GM18511 (cell line): ENCODE data around the gene UBE2C.
"Not testable (repeated sequence)": the region's sequence is repeated elsewhere in the genome, so short reads cannot be mapped to it uniquely, and the experiment has no call there.

Experiments
- ATAC-seq: cut with Tn5 transposase; IDR thresholded peaks from one replicate; pipeline ENCODE4 v1.9.1; 2021; ENCODE audit warnings: mild to moderate bottlenecking, moderate library complexity; ENCODE audit not compliant: unreplicated experiment

The UBE2C gene

DNA sequence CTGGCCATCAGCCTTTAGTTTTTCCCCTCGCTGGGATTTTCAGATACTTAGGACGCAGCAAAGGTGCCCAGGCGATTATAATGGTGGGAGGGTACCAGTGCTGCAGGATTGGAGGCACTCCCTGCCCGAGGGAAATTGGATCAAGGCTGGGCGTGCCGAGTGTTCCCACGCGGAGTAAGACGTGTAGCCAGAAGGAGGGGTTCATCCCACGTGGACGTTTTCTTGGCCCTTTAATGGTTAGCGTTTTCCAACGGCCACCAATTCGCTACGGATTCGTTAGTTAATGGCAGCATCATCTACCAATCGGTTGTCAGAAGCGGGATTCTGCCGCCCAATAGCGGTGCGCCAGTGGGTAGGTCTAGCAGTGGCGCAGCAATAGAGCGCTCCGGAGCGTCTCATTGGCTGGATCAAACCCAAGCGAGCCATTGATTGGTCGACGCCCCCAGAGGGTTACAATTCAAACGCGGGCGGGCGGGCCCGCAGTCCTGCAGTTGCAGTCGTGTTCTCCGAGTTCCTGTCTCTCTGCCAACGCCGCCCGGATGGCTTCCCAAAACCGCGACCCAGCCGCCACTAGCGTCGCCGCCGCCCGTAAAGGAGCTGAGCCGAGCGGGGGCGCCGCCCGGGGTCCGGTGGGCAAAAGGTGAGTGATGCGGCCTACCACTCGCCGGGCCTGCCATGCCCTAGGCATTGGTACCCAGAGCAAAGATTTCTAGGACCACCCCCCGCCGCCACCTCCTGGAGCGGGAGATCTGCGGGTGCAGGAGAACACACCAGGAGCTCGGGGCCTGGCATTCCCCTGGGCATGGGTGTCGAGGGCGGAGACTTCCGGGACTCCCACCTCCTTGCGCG, at the start of gene UBE2C:
UBE2C (plus strand) TSS at position 488 of the 849 bp plus-strand sequence; CDS start at position 540, 52 bp downstream.
- peak; percentile 99 for ATAC-seq

DNA sequence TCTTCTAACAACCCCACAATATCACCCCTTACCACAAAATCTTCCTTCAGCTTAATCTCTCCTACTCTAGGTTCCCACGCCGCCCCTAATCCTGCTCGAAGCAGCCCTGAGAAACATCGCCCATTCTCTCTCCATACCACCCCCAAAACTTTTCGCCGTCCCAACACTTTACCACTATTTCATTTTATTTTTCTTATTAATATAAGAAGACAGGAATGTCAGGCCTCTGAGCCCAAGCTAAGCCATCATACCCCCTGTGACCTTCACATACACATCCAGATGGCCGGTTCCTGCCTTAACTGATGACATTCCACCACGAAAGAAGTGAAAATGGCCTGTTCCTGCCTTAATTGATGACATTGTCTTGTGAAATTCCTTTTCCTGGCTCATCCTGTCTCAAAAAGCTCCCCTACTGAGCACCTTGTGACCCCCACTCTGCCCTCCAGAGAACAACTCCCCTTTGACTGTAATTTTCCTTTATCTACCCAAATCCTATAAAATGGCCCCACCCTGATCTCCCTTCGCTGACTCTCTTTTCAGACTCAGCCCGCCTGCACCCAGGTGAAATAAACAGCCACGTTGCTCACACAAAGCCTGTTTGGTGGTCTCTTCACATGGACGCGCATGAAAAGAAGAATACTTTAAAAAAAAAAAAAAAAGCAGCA, 47.7 kb upstream of the UBE2C start:
- not testable (repeated sequence) for ATAC-seq

DNA sequence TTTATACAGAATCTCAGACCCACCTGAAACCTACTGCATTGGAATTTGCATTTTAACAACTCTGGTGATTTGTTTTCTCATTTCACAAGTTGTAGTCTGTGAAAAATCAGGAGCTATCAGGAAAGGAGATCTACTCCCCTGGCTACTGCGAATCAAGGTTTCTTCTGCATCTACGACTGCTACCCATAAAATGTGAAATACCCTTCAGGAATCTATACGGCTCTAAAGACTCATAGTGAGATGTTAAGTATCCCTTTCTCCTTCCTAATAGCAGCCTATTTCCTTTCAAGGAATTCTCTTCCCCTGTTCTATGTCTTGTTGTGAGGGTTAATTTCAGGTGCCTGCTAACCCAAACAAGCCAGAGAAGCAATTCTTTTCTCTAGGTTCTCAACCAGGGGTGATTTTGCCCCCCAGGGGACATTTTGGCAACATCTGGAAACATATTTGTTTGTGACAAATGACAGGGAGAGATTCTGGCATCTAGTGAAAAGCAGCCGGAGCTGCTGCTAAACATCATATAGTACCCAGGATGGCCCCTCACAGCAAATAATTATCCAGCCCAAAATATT, 47.1 kb upstream of the UBE2C start:
- no peak for ATAC-seq

DNA sequence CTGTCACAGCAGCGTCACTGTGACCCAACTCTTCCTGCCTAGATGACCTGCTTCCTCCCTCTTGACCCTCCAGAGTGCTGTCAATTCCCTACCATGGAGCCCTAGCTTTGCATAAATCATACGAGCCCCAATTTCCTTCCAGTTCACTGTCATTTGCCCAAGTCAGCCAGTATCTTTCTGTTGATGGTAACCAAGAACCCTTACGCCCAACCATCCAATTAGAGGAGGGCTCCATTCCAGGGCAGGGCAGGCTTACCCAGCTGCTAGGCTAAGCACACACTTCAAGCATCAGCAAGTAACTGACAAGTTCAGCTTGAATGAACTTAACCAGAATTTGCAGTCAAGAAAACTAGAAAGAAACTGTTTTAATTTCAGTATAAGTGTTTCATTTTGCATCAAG, 46.5 kb upstream of the UBE2C start:
- ATAC-seq, result no peak

DNA sequence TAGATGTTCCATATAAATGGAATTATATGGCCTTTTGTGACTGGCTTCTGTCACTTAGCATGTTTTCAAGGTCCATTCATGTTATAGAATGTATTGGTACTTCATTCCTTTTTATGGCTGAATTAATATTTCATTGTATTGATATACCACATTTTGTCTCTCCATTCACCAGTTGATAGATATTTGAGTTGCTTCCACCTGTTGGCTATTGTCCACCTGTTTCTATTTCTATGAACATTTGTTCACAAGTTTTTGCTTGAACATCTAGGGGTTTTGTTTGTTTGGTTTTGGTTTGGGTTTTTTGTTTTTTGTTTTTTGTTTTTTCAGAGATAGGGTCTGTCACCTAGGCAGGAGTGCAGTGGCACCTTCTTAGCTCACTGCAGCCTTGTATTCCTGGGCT, 44.0 kb upstream of the UBE2C start:
- ATAC-seq, result no peak

DNA sequence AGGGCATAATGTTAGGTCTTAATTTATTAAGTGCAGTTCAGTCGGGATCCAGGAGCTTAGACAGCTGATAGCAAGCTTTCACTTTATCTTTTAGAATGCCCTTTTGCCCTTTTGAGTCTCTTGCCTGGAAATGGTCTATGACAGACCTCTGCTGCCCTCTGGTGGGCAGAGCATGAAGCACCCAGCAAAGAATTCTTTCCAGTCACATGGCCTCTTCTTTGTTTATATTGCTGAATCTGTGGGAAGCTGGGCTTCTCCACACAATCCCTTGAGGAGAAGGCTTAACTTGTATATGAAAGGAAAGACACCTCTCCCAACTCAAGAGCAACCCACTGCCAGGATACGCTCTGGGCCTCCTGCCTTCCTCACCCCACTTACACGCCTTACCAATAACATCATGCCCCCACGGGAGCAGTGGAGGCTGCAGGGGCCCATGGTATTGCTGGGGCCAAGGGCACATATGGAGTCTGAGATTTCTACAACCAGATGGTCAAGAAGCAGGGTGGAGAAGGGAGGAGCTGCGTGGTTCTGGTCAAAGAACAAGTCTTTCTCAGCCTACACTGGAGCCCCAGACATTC, 41.2 kb upstream of the UBE2C start:
- ATAC-seq, result no peak

DNA sequence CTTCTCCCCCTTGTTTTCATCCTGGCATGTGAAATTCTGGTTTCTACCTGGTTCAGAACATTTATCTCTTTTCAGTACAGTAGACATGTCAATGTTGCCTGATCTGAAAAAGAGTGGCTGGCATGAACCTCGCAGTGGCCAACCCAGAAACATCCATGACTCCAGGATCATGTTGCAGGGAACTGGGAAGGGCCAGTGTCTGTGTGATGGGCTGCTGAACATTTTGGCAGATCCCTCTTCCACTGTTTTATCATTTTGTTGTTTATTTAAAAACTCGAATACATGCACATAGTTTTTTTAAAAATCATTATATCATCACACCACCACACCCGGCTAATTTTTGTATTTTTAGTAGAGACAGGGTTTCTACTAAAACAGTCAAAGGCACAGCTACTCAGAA, 39.8 kb upstream of the UBE2C start:
- no peak for ATAC-seq

DNA sequence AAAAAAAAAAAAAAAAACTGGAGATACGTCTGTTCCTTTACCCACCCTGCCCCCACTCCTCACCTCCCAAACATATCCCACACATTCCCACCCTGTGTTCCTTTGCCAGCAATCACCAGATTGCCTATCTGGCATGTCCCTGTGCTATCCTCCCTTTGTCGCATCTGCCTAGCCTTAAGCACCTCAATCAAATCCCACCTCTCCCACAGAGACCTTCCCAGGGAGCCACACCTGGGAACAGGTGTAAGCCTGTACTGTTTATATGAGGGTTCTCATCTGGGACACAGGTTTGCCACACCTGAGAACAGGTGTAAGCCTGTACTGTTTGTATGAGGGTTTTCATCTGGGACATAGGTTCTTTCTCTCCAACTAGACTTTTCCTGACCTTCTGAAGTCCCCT, 37.5 kb upstream of the UBE2C start:
- no peak for ATAC-seq

DNA sequence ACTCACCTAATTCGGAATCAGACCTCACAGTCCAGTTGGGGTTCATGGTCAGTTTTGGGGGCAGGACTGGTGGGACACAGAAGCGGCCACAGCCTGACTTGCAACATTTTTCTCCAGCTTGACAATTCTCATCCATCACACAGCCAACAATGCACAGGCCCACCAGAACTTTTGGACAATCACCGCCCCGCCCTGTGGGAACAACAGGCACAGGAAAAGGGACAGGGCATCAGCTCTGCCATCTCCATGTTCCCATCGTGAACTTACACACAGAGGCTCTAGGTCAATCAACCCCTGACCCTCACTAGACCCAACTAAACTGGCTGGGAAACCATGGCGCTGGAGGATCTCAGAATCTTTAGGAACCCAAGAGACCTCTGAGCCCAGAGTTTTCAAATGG, 37.0 kb upstream of the UBE2C start:
- ATAC-seq, result no peak

DNA sequence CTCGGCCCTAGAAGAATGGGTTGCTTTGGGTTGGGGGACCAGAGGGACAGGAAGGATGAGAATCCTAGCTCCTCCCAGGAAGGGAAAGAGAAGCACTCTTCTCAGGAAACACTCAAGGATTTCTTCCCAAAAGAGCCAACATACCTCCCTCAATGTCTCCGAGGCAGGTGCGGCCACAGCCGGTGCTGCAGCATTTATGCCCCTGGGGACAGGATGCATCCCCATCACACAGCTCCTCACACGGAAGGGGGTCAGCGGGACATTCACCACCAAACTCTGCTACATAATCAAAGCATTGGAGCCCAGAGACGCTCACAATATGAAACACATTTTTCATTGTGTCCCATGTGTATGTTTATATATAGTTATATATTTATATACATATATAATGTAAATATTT, 35.5 kb upstream of the UBE2C start:
- ATAC-seq, result no peak

DNA sequence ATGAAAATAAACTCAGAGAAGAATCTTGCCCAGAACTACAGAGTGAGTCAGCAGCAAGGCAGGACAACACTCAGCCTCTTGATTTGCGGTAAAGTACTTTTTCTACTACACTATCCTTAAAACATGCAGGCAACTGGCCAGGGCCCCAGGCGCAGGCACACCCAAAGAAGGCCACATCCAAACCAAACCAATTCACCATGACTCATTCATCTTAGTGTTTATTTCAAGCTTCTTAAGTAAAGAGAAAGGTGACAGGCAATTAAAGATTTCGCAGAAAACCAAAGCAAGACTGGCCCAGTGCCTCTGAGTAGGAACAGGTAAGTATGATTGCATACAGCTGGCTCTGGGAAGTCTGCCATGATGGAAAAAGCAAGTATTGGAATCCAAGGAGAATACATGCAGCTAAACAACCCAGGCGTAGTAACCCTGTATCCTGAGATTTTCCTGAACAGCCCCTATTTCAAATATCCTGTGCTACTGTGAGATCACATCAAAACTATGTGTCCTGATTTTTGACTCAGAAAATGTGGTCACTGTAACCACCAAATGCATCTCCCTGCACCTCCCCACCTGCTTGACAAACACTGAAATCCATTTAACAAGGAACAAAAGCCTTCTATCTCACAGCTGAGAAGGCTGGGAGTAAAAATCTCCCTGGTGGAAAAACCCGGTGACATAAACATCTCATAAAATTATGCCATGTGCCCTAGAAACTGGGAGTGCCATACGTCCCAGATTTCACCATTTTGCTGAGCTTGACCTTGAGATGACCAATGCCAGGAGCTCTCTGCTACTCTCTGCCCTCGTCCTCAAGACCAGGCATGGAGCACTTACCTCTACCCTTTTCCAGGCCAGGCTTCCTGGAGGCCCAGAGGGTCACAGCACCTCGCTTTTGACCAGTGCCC, 33.2 kb upstream of the UBE2C start:
- ATAC-seq, result no peak

DNA sequence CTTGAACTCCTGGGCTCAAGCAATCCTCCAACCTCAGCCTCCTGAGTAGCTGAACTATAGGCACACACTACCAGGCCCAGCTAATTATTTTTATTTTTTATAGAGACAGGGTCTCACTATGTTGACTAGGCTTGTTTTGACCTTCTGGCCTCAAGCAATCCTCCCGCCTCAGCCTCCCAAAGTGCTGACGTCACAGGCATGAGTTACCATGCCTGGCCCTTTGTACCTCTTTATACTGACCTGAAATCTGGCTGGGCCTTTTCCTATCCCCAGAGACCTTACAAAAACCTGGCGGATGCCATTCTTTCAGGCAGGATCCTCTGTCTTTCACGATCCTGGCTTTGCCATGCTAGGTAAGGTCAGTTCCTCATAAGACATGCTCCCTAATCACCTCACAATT, 32.3 kb upstream of the UBE2C start:
- no peak for ATAC-seq

DNA sequence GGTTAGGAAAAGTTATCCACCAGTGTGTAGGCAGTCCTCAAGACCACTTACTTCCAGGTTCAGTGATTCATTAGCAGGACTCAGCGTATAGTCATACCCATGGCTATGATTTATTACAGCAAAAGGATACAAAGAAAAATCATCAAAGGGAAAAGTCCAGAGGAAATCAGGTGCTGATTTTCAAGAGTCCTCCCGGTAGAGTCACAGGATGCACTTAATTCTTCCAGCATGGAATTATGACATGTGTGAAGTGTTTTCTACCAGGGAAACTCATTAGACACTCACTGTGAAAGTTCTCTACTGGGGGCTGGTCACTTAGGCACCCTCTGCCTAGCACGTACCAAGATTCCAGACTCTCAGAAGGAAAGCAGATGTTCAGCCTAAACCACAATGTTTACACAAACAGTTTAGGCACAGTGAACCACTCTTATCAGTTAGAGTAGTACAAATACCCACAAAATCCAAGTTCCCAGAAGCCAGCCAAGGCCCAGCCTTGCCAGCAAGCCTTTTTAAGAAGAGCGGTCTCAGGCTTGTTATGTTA, 31.0 kb upstream of the UBE2C start:
- no peak for ATAC-seq

DNA sequence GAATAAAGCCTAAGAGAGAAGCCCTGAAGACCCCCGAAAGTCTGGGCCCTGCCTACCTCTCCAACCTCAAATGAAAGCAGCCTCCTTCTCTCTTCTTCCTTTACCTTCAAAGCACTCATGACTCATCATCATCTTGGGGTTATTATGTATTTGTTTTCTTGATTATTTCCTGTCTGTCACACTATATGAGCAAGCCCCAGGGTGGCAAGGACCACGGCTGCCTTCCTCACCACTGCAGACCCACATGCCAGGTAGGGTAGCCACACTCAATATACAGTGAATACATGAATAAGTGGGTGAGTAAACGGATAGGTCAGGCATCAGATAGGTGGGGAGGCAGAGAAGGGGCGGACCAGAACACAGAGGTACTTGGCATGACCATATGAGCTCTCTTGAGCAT, 29.6 kb upstream of the UBE2C start:
- no peak for ATAC-seq

DNA sequence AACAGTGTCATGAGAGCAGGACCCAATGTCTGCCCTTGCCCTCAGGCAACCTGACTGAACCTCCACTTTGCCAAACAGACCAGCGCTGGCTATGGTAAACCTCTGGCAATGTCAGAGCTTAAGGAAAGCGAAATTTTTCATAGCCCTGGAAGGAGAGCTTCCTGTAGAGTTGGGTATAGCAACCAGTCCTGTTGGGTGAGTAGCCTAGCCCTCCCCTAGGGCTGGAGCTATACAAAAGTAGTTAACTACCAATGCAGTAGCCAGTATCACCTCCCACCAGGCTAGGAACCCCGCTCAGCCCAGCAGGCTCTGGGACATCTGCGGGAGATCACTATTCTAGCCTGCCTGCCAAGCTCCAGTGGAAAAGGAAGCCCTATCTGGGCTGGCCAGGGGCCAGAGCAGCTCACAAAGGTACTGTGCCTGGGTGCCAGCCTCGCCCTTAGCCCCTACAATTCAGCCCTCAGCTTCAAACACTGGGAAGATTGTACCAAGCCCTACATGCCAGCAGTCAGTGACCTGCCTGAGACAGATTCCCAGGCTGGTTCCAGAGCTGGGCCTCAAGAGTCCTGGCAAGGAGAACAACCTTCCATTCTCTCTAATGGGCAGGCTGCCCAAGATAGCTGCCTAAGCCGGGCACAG, 28.7 kb upstream of the UBE2C start:
- no peak for ATAC-seq

DNA sequence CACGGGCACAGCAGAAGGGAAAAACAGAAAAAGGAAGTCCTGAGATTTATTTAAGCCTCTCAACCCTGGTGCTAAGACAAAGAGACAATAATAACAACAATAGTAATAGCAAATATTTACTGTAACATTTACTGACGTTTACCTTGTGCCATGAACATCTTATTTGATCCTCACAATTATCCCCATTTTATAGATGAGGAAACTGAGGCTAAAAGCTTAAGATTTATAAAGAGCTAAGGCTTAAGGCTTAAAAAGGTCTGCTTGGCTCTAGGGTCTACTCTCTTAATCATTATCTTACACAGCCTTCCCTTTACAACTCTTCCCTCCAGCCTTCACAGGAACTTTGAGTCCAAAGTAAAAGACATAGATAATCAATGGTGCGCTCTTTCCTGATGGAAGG, 24.1 kb upstream of the UBE2C start:
- ATAC-seq, result no peak

DNA sequence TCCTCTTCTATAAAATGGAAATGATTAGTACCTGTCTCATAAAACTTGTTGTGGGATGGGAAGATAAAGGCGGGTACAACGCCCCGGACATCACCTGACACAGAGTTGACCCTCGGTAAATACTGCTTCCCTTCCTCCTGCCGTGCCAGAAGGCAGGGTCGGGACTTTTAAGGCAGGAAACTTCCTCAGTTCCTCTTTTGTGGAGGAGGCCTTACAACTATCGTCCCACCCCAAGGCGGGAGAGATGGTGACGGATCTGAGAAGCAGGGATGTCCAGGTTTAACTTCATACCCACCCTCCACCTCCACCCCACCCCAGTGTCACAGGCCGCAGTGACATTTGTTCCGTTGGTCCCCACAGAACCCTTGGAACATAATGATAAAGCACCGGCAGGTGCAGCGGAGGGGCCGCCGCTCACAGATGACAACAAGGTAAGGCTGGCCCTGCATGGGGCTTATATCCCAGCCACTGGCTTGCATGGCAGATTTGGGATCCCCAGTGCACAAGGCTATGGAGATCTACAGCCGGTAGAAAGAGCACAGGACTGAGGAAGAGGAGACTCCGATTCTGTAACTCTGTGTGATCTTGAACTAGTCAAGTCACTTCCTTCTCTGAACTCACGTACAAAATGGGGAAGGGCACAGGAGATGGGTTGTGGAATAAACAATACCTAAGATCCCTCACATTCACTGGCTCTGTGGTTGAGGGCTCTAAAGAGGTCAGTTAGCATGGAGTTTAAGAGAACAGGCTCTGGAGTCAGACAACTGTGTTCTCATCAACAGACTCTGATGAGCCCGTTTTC, 19.9 kb upstream of the UBE2C start:
- ATAC-seq, result no peak

DNA sequence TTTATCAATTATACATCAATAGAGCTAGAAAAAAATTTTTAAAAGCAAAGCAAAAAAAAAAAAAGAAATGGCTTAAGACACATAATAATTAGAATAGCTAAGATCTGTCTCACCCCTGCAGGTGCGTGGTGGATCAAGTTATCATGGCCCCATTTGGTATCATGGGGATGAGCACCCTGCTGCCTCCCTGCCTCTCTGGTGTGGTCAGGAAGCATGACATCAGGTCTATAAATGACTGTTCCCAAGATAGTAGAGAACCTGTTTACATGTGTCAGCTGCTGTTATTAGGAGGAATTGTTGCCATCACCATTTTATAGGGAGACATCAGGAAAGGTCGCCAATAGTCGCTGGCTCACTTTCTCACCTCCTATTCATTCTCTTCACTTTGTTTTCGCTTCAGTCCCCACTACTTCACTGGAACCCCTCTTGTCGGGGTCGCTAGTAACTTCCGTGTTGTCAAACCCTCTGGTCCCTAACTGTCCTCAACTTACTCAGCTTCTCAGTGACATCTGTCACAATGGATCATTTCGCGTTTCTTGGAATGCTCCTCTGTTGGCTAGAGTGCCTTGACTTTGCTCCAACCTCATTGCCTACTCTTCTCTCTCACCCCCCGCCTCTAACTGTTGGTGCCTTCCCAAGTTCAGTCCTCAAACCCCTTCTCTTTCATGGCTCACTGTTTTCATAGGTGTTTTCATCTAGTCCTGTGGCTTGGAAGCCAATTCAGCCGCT, 15.9 kb upstream of the UBE2C start:
- no peak for ATAC-seq
